Neural cell (in vitro differentiated cells): Measurements from ENCODE around the gene DCDC1. TPM values are rescaled to one million over a fixed set of nuclear protein-coding genes. Genes with fewer than 3 reads are reported as not detected.

Source experiments
- H2AFZ ChIP-seq: fragments of 200-600, 300-800 bp; sonication (generic), shearing (Covaris generic); 2 replicates; pipeline ENCODE4 v1.6.0; 2014; ENCODE audit warnings: low read depth, mild to moderate bottlenecking, antibody characterized with exemption, low read length, moderate library complexity
- H3F3A ChIP-seq: fragments of 200-600 bp; shearing (Covaris generic); 2 replicates; pipeline ENCODE4 v1.6.1; 2016; ENCODE audit warnings: mild to moderate bottlenecking, moderate library complexity, mixed read lengths, antibody characterized with exemption, low read length; ENCODE audit not compliant: insufficient read depth, poor library complexity, severe bottlenecking
- H3K27ac ChIP-seq: fragments of 200-600, 300-800 bp; sonication (generic), shearing (Covaris generic); 2 replicates; pipeline ENCODE4 v1.5.1; 2014; ENCODE audit warnings: mild to moderate bottlenecking, low read length, moderate library complexity
- H3K27me3 ChIP-seq: fragments of 300-800, 200-600 bp; sonication (generic), shearing (Covaris generic); 2 replicates; pipeline ENCODE4 v1.6.0; 2014; ENCODE audit warnings: mild to moderate bottlenecking, low read depth, low read length, moderate library complexity; ENCODE audit not compliant: insufficient read depth
- H3K36me3 ChIP-seq: fragments of 300-800, 200-600 bp; sonication (generic), shearing (Covaris generic); 2 replicates; pipeline ENCODE4 v1.5.1; 2014; ENCODE audit warnings: mild to moderate bottlenecking, antibody characterized with exemption, low read length, moderate library complexity; ENCODE audit not compliant: insufficient read depth
- H3K4me2 ChIP-seq: fragments of 300-800, 200-600 bp; sonication (generic), shearing (Covaris generic); 2 replicates; pipeline ENCODE4 v1.6.0; 2014; ENCODE audit warnings: mild to moderate bottlenecking, low read length
- H3K4me3 ChIP-seq: fragments of 300-800, 200-600 bp; sonication (generic), shearing (Covaris generic); 2 replicates; pipeline ENCODE4 v1.5.1; 2014; ENCODE audit warnings: mild to moderate bottlenecking, low read length, moderate library complexity
- H3K79me2 ChIP-seq: fragments of 200-600 bp; shearing (Covaris generic); replicated peaks from 2 replicates; pipeline ENCODE4 v1.6.0; 2014; ENCODE audit warnings: mild to moderate bottlenecking, low read length, moderate library complexity; ENCODE audit not compliant: insufficient read depth
- H3K9ac ChIP-seq: fragments of 300-800, 200-600 bp; sonication (generic), shearing (Covaris generic); 2 replicates; pipeline ENCODE4 v1.6.1; 2016; ENCODE audit warnings: mild to moderate bottlenecking, low read length, mixed read lengths
- H3K9me2 ChIP-seq: fragments of 200-600 bp; shearing (Covaris generic); 2 replicates; pipeline ENCODE4 v1.6.1; 2016; ENCODE audit warnings: mild to moderate bottlenecking, low read length, mixed read lengths; ENCODE audit not compliant: insufficient read depth
- H3K9me3 ChIP-seq: fragments of 200-600, 300-800 bp; sonication (generic), shearing (Covaris generic); 2 replicates; pipeline ENCODE4 v1.6.1; 2016; ENCODE audit warnings: mild to moderate bottlenecking, mixed run types, low read length, moderate library complexity, mixed read lengths
- H4K20me1 ChIP-seq: fragments of 200-600 bp; shearing (Covaris generic); 2 replicates; pipeline ENCODE4 v1.6.1; 2016; ENCODE audit warnings: mild to moderate bottlenecking, mixed run types; ENCODE audit not compliant: insufficient read depth
- EP300 ChIP-seq: fragments of 450-650 bp; conservative IDR thresholded peaks from 2 replicates; pipeline ENCODE4 v1.6.1; 2014; ENCODE audit warnings: antibody characterized with exemption, mild to moderate bottlenecking, moderate library complexity; ENCODE audit not compliant: poor library complexity, severe bottlenecking
- EZH2 ChIP-seq: fragments of 200-600, 300-800 bp; shearing (Covaris generic), sonication (generic); IDR thresholded peaks from 2 replicates; pipeline ENCODE4 v1.6.1; 2014; ENCODE audit warnings: antibody characterized with exemption, low read length, borderline replicate concordance, mild to moderate bottlenecking; ENCODE audit not compliant: insufficient read depth, poor library complexity, severe bottlenecking
- MXI1 ChIP-seq: fragments of 450-650 bp; conservative IDR thresholded peaks from 2 replicates; pipeline ENCODE4 v1.6.1; 2014; ENCODE audit warnings: antibody characterized with exemption, mild to moderate bottlenecking; ENCODE audit not compliant: poor library complexity, severe bottlenecking
- POLR2AphosphoS5 ChIP-seq: IDR thresholded peaks from 2 replicates; pipeline ENCODE4 v1.6.1; 2012
- RAD21 ChIP-seq: fragments of 450-650 bp; conservative IDR thresholded peaks from 2 replicates; pipeline ENCODE4 v1.6.1; 2014; ENCODE audit warnings: antibody characterized with exemption, mild to moderate bottlenecking, moderate library complexity
- SMC3 ChIP-seq: fragments of 450-650 bp; conservative IDR thresholded peaks from 2 replicates; pipeline ENCODE4 v1.6.1; 2014; ENCODE audit warnings: antibody characterized with exemption, mild to moderate bottlenecking, moderate library complexity; ENCODE audit not compliant: poor library complexity
- TAF1 ChIP-seq: IDR thresholded peaks from 2 replicates; pipeline ENCODE4 v1.6.1; 2012; ENCODE audit warnings: low read depth
- polyA plus RNA-seq: library from polyadenylated mRNA; depleted of rRNA; stranded (reverse); fragments of >200 nt; gene quantifications from 2 replicates; pipeline ENCODE4 v1.2.3, GENCODE V29; 2014
- TF ChIP-seq, protein P1 (sequence below): IDR thresholded peaks from 2 replicates; pipeline ENCODE4 v1.6.1; 2012; ENCODE audit warnings: borderline replicate concordance
- TF ChIP-seq, protein P2 (sequence below): fragments of 450-650 bp; IDR thresholded peaks from 2 replicates; pipeline ENCODE4 v1.5.1; 2014; ENCODE audit warnings: antibody characterized with exemption, mild to moderate bottlenecking, moderate library complexity; ENCODE audit not compliant: poor library complexity, severe bottlenecking

The DCDC1 gene
- polyA plus RNA-seq, 1 donor from 2014 or later = 5.0 TPM

GRCh38 chr11:30991802-30992512, 377.6 kb downstream of the DCDC1 start:
- no peaks in the 10 kb centered on the region for H3K27me3 ChIP-seq
- no peaks in the 10 kb centered on the region for H3K9me3 ChIP-seq
- H3F3A ChIP-seq = no peaks in the 10 kb centered on the region
- H3K9ac ChIP-seq = no peak overlapping the region
- H3K4me3 ChIP-seq = no peak overlapping the region
- no peaks in the 10 kb centered on the region for H3K36me3 ChIP-seq
- no peak overlapping the region for H2AFZ ChIP-seq
- H3K79me2 ChIP-seq = no peaks in the 10 kb centered on the region
- H4K20me1 ChIP-seq = no peaks in the 10 kb centered on the region
- no peaks in the 10 kb centered on the region for H3K9me2 ChIP-seq
- H3K27ac ChIP-seq = no peak overlapping the region
- TF ChIP-seq EZH2 (no peak), TAF1 (no peak), POLR2AphosphoS5 (no peak), MXI1 (no peak), SMC3 (no peak), RAD21 (no peak), EP300 (no peak)
- TF ChIP-seq, protein P1, sequence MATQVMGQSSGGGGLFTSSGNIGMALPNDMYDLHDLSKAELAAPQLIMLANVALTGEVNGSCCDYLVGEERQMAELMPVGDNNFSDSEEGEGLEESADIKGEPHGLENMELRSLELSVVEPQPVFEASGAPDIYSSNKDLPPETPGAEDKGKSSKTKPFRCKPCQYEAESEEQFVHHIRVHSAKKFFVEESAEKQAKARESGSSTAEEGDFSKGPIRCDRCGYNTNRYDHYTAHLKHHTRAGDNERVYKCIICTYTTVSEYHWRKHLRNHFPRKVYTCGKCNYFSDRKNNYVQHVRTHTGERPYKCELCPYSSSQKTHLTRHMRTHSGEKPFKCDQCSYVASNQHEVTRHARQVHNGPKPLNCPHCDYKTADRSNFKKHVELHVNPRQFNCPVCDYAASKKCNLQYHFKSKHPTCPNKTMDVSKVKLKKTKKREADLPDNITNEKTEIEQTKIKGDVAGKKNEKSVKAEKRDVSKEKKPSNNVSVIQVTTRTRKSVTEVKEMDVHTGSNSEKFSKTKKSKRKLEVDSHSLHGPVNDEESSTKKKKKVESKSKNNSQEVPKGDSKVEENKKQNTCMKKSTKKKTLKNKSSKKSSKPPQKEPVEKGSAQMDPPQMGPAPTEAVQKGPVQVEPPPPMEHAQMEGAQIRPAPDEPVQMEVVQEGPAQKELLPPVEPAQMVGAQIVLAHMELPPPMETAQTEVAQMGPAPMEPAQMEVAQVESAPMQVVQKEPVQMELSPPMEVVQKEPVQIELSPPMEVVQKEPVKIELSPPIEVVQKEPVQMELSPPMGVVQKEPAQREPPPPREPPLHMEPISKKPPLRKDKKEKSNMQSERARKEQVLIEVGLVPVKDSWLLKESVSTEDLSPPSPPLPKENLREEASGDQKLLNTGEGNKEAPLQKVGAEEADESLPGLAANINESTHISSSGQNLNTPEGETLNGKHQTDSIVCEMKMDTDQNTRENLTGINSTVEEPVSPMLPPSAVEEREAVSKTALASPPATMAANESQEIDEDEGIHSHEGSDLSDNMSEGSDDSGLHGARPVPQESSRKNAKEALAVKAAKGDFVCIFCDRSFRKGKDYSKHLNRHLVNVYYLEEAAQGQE = no peak
- TF ChIP-seq, protein P2, sequence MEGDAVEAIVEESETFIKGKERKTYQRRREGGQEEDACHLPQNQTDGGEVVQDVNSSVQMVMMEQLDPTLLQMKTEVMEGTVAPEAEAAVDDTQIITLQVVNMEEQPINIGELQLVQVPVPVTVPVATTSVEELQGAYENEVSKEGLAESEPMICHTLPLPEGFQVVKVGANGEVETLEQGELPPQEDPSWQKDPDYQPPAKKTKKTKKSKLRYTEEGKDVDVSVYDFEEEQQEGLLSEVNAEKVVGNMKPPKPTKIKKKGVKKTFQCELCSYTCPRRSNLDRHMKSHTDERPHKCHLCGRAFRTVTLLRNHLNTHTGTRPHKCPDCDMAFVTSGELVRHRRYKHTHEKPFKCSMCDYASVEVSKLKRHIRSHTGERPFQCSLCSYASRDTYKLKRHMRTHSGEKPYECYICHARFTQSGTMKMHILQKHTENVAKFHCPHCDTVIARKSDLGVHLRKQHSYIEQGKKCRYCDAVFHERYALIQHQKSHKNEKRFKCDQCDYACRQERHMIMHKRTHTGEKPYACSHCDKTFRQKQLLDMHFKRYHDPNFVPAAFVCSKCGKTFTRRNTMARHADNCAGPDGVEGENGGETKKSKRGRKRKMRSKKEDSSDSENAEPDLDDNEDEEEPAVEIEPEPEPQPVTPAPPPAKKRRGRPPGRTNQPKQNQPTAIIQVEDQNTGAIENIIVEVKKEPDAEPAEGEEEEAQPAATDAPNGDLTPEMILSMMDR = no peak
- H3K4me2 ChIP-seq = no peak overlapping the region

DNA sequence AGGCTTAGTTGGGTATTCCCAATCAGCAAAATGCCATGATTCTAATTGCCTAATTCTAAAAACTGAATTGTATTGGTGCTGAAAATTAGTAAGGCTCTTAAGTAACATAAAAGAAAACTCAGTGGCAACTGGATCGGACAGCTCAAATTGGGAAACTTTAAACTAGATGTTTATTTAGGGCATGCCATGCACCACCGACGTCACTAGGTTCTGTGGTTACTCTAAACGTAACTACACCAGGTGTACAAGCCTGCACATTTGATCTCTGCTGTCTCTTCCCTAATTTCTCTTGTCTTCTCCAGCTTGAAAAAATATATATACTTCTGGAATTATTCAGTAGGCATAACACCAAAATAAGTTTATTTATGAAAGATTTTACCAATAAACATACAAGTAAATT, 378.2 kb downstream of the DCDC1 start:
- H3K9me2 ChIP-seq = no peaks in the 10 kb centered on the region
- no peak overlapping the region for H3K9ac ChIP-seq
- no peak overlapping the region for H3K4me2 ChIP-seq
- no peaks in the 10 kb centered on the region for H3K27me3 ChIP-seq
- no peak overlapping the region for H3K27ac ChIP-seq
- H3K36me3 ChIP-seq = no peaks in the 10 kb centered on the region
- H3K4me3 ChIP-seq = no peak overlapping the region
- TF ChIP-seq POLR2AphosphoS5 (no peak), MXI1 (no peak), RAD21 (no peak), SMC3 (no peak), TAF1 (no peak), EZH2 (no peak), EP300 (no peak)
- TF ChIP-seq, protein P1 = no peak
- TF ChIP-seq, protein P2 = no peak
- H3K9me3 ChIP-seq = no peaks in the 10 kb centered on the region
- H2AFZ ChIP-seq = no peak overlapping the region
- no peaks in the 10 kb centered on the region for H3K79me2 ChIP-seq
- no peaks in the 10 kb centered on the region for H3F3A ChIP-seq
- no peaks in the 10 kb centered on the region for H4K20me1 ChIP-seq
